Lower leg skin (tissue), 4 donors: Measurements from ENCODE around the gene RER1. TPM values are rescaled to one million over a fixed set of nuclear protein-coding genes. Genes with fewer than 3 reads are reported as not detected.

Source experiments
- DNase-seq, 2 donors: peaks; one replicate each; pipeline ENCODE4 v3.0.0-alpha.2; 2019; ENCODE audit warnings: low spot score in 2 of 2
- H3K4me3 ChIP-seq: fragments of 200-600 bp; sonication (generic); 2 replicates; pipeline ENCODE4 v1.5.1; 2017; ENCODE audit warnings: mild to moderate bottlenecking, low read depth; ENCODE audit not compliant: poor library complexity, severe bottlenecking
- CTCF ChIP-seq, 3 donors: fragments of 450-650 bp; IDR thresholded peaks; one replicate each; pipeline ENCODE4 v1.5.1; 2016; ENCODE audit warnings: antibody characterized with exemption in 3 of 3, mild to moderate bottlenecking in 3 of 3, moderate library complexity in 2 of 3
- POLR2A ChIP-seq, 2 donors: fragments of 450-650 bp; IDR thresholded peaks; one replicate each; pipeline ENCODE4 v1.6.1; 2016 to 2017; ENCODE audit warnings: antibody characterized with exemption in 2 of 2, mild to moderate bottlenecking in 1 of 2, moderate library complexity in 1 of 2
- WGBS, 2 donors: methylation state at CpG; one replicate each; pipeline ENCODE4 v1.1.5; 2018; 5-methylcytosine and 5-hydroxymethylcytosine counted together
- intact Hi-C: fragments of 100-400 bp; cut with DNase I; formaldehyde crosslinking; loops from one replicate; pipeline ENCODE4 v1.15.0; 2023; ENCODE audit warnings: low total_unique reads
- total RNA-seq, 4 donors: library from RNA; depleted of rRNA; stranded (reverse); fragments of >200 nt; gene quantifications; one replicate each; pipeline ENCODE4 v1.1.0, GENCODE V29; 2016

The RER1 gene
- total RNA-seq, 4 donors from 2014 or later = 67.4 to 114 (median 70.7) TPM

- intact Hi-C loops = no loop called here
- WGBS, 2 donors = 66 to 85% methylated on average over 16 to 19 of the region's 23 CpGs
- peak in 1 of 2 donors; percentile 77 for DNase-seq
- TF ChIP-seq CTCF (IDR thresholded peaks at IDR 0.05) = no peak
- TF ChIP-seq POLR2A (IDR thresholded peaks at IDR 0.05) = no peak
- no peak overlapping the region for H3K4me3 ChIP-seq
These were observed 16.3 kb upstream of the RER1 start for GRCh38 chr1:2375246-2375922.

GRCh38 chr1:2375923-2376260, 15.7 kb upstream of the RER1 start:
- 74 to 83% methylated on average over 5 of the region's 7 CpGs for WGBS, 2 donors
- intact Hi-C loops = no loop called here

GRCh38 chr1:2376261-2376741, 15.3 kb upstream of the RER1 start:
- no peak for DNase-seq
- 82 to 87% methylated on average over 21 to 23 of the region's 23 CpGs for WGBS, 2 donors
- intact Hi-C loops = no loop called here
- no peak overlapping the region for H3K4me3 ChIP-seq
- no peak for TF ChIP-seq CTCF (IDR thresholded peaks at IDR 0.05)
- no peak for TF ChIP-seq POLR2A (IDR thresholded peaks at IDR 0.05)

More at GRCh38 chr1:2375923-2376260, 15.7 kb upstream of the RER1 start:
- H3K4me3 ChIP-seq = no peak overlapping the region
- no peak for DNase-seq
- no peak for TF ChIP-seq POLR2A (IDR thresholded peaks at IDR 0.05)
- no peak for TF ChIP-seq CTCF (IDR thresholded peaks at IDR 0.05)

- 69 to 74% methylated on average over 22 to 25 of the region's 25 CpGs for WGBS, 2 donors
- intact Hi-C loops = no loop called here
These were observed 14.5 kb upstream of the RER1 start for GRCh38 chr1:2376931-2377672.

GRCh38 chr1:2377751-2378440, 13.7 kb upstream of the RER1 start:
- intact Hi-C loops = no loop called here
- DNase-seq = no peak
- TF ChIP-seq POLR2A (IDR thresholded peaks at IDR 0.05) = no peak
- TF ChIP-seq CTCF (IDR thresholded peaks at IDR 0.05) = no peak
- H3K4me3 ChIP-seq = no peak overlapping the region
- WGBS, 2 donors = 78 to 86% methylated on average over 9 to 12 of the region's 16 CpGs

More at GRCh38 chr1:2376931-2377672, 14.5 kb upstream of the RER1 start:
- DNase-seq = no peak
- H3K4me3 ChIP-seq = no peak overlapping the region
- TF ChIP-seq POLR2A (IDR thresholded peaks at IDR 0.05) (no peak), CTCF (IDR thresholded peaks at IDR 0.05) (no peak)
